Smooth muscle cell of the pulmonary artery (primary cell): ENCODE results near the gene WDR81. TPM values are rescaled to one million over a fixed set of nuclear protein-coding genes. Genes with fewer than 3 reads are reported as not detected.

ENCODE experiments used
- total RNA-seq: library from RNA; depleted of rRNA; stranded (reverse); fragments of >200 nt; gene quantifications from 2 replicates; pipeline ENCODE4 v1.2.3, GENCODE V29; 2014

The WDR81 gene
- 26.3 and 30.7 TPM in 2 replicates for total RNA-seq

DNA sequence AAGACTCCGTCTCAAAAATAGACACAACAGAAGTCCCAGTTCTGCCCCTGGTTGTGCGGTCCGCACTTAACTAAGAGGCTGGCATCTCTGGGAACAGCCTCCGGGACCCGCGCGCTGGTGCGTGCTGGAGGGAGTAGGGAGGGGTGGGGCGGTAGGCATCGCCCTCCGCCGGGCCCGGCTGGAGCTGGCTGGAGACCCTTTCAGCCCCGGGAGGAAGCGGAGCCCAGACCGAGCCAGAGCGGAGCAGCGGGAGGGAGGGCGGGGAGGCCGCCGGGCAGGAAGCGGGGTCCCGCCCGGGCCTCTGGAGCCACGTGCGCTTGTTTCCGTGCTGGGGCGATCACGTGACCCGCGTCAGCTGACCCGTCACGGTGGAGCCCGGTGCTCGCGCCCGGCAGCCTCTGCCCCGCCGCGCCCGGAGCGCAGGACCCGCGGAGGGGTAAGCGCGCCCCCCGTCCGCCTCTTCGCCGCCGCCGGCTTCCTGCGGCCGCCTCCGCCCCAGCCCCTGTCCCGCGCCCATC, at the start of gene WDR81:
WDR81 (plus strand) TSS at position 354 of the 518 bp plus-strand sequence. CDS start 256 bp downstream, outside the sequence.

GRCh38 chr17:1684378-1685189, 39.9 kb upstream of the WDR81 start, which contains the start of gene PRPF8:
Gene PRPF8 (minus strand): TSS chr17:1684867. CDS start chr17:1684571, 296 bp downstream.

GRCh38 chr17:1709971-1710806, 14.3 kb upstream of the WDR81 start, which contains the start of gene TLCD2:
Gene TLCD2 (minus strand): TSS chr17:1710377. CDS start chr17:1710242, 135 bp downstream.

DNA sequence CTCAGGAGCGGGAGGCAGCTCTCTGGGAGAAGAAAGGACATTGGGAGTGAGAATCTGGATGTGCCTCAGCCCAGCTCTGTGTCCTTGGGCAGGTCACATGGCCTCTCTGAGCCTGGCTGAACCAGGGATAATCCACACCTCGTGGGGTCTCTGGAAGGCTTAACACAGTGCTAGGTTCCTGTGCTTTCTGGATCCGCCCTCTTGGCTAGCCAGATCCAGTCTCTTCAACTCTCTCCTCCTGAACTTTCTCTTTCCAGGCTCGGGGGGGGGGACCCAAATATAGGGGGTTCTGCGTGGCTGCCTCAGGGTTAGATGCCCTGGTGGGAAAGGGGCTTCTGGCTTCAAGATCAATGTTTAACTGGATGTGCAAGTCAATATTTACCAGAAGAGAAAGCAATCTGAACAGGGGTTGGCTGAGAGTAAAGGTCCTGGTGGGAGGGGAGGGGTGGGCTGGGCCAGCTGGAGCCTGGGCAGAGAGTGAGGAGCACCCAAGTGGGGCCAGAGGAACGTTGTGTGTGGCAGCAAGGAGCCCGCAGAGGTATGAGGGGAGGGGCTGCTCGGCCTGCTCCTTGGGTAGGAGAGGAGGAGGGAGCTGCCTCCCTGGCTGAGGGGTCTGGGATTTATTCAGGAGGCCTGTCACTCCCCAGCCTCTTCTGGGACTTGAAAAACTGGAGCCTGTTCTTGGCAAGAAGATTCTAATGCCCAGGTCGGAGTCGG, 18.0 kb downstream of the WDR81 start, which contains the start of gene SERPINF2:
SERPINF2 (plus strand) TSS at position 501 of the 717 bp plus-strand sequence. CDS start 2,125 bp downstream, outside the sequence.

Other genes with a start within 250 kb of the WDR81 start
- 283 and 341 TPM in 2 replicates for gene MYO1C, start 232.0 kb upstream of the WDR81 start, total RNA-seq
- gene INPP5K, start 208.1 kb upstream of the WDR81 start, total RNA-seq, result 37.9 and 38.5 TPM in 2 replicates
- 16.2 and 22.0 TPM in 2 replicates for gene PITPNA, start 161.9 kb upstream of the WDR81 start, total RNA-seq
- gene SLC43A2, start 95.9 kb upstream of the WDR81 start, total RNA-seq, result 5.7 and 9.2 TPM in 2 replicates
- 0.33 and 0.86 TPM in 2 replicates for gene SCARF1, start 79.0 kb upstream of the WDR81 start, total RNA-seq
- 3.8 and 5.3 TPM in 2 replicates for gene RILP, start 74.8 kb upstream of the WDR81 start, total RNA-seq
- gene PRPF8, start 39.8 kb upstream of the WDR81 start, total RNA-seq, result 149 and 174 TPM in 2 replicates
- 3.8 and 4.8 TPM in 2 replicates for gene TLCD2, start 14.3 kb upstream of the WDR81 start, total RNA-seq
- 0.20 and 0.63 TPM in 2 replicates for gene SERPINF2, start 18.2 kb downstream of the WDR81 start, total RNA-seq
- 6.3 and 86.8 TPM in 2 replicates for gene SERPINF1, start 37.4 kb downstream of the WDR81 start, total RNA-seq
- gene SMYD4, start 105.2 kb downstream of the WDR81 start, total RNA-seq, result 9.7 TPM in 2 replicates
- gene RPA1, start 105.3 kb downstream of the WDR81 start, total RNA-seq, result 33.6 and 33.9 TPM in 2 replicates